Measurements from ENCODE around the gene GNAS-AS1.

The GNAS-AS1 gene

GRCh38 chr20:58850693-58851174 lies at the start of gene GNAS-AS1:
Gene GNAS-AS1, minus strand, starts transcription at chr20:58850902.
- H3K4me3 ChIP-seq (ENCODE audit: low read length), result no peak within 1 kb of the TSS
- H3K27me3 ChIP-seq (ENCODE audit: control insufficient read depth, insufficient read depth, low read length), result peaks cover 30% of the 10 kb centered on the region
- H3K36me3 ChIP-seq (ENCODE audit: control insufficient read depth, low read depth, low read length), result no peaks in the 10 kb centered on the region
- peaks cover 11% of the 10 kb centered on the region for H3K4me1 ChIP-seq (ENCODE audit: control insufficient read depth, low read depth, low read length)
- no peak within 1 kb of the TSS for H3K9ac ChIP-seq (ENCODE audit: low read length)
- no peaks in the 10 kb centered on the region for H3K9me3 ChIP-seq (ENCODE audit: control insufficient read depth, low read depth, low read length)
- H3K27ac ChIP-seq (ENCODE audit: low read length), result no peak within 1 kb of the TSS

- peaks cover 62% of the 10 kb centered on the region for H3K4me1 ChIP-seq (ENCODE audit: control insufficient read depth, low read depth, low read length)
- peak overlapping the region; percentile 10 for H3K4me3 ChIP-seq (ENCODE audit: low read length)
These were observed 49.7 kb upstream of the GNAS-AS1 start for GRCh38 chr20:58900397-58900796.

GRCh38 chr20:58899512-58899911 lies 48.8 kb upstream of the GNAS-AS1 start:
- Histone ChIP-seq H3K27ac (ENCODE audit: low read length) (no peak overlapping the region), H3K9ac (ENCODE audit: low read length) (no peak overlapping the region), H3K9me3 (ENCODE audit: control insufficient read depth, low read depth, low read length) (no peaks in the 10 kb centered on the region), H3K36me3 (ENCODE audit: control insufficient read depth, low read depth, low read length) (peaks cover 54% of the 10 kb centered on the region), H3K4me3 (ENCODE audit: low read length) (no peak overlapping the region), H3K4me1 (ENCODE audit: control insufficient read depth, low read depth, low read length) (peaks cover 71% of the 10 kb centered on the region), H3K27me3 (ENCODE audit: control insufficient read depth, insufficient read depth, low read length) (no peaks in the 10 kb centered on the region)

More at GRCh38 chr20:58900397-58900796, 49.7 kb upstream of the GNAS-AS1 start:
- no peak overlapping the region for H3K27ac ChIP-seq (ENCODE audit: low read length)
- no peaks in the 10 kb centered on the region for H3K9me3 ChIP-seq (ENCODE audit: control insufficient read depth, low read depth, low read length)
- H3K9ac ChIP-seq (ENCODE audit: low read length), result no peak overlapping the region
- H3K36me3 ChIP-seq (ENCODE audit: control insufficient read depth, low read depth, low read length), result peaks cover 63% of the 10 kb centered on the region
- no peaks in the 10 kb centered on the region for H3K27me3 ChIP-seq (ENCODE audit: control insufficient read depth, insufficient read depth, low read length)

- peaks cover 78% of the 10 kb centered on the region for H3K4me1 ChIP-seq (ENCODE audit: control insufficient read depth, low read depth, low read length)
These were observed 48.1 kb upstream of the GNAS-AS1 start for GRCh38 chr20:58898629-58899408.

GRCh38 chr20:58897488-58897887 lies 46.8 kb upstream of the GNAS-AS1 start:
- Histone ChIP-seq H3K9ac (ENCODE audit: low read length) (no peak overlapping the region), H3K27me3 (ENCODE audit: control insufficient read depth, insufficient read depth, low read length) (no peaks in the 10 kb centered on the region), H3K4me3 (ENCODE audit: low read length) (peak overlapping the region; percentile 16), H3K27ac (ENCODE audit: low read length) (no peak overlapping the region), H3K9me3 (ENCODE audit: control insufficient read depth, low read depth, low read length) (no peaks in the 10 kb centered on the region), H3K4me1 (ENCODE audit: control insufficient read depth, low read depth, low read length) (peaks cover 85% of the 10 kb centered on the region), H3K36me3 (ENCODE audit: control insufficient read depth, low read depth, low read length) (peaks cover 37% of the 10 kb centered on the region)

More at GRCh38 chr20:58898629-58899408, 48.1 kb upstream of the GNAS-AS1 start:
- H3K27me3 ChIP-seq (ENCODE audit: control insufficient read depth, insufficient read depth, low read length), result no peaks in the 10 kb centered on the region
- H3K9ac ChIP-seq (ENCODE audit: low read length), result no peak overlapping the region
- peaks cover 48% of the 10 kb centered on the region for H3K36me3 ChIP-seq (ENCODE audit: control insufficient read depth, low read depth, low read length)
- H3K4me3 ChIP-seq (ENCODE audit: low read length), result no peak overlapping the region
- H3K9me3 ChIP-seq (ENCODE audit: control insufficient read depth, low read depth, low read length), result no peaks in the 10 kb centered on the region
- no peak overlapping the region for H3K27ac ChIP-seq (ENCODE audit: low read length)

- Histone ChIP-seq H3K36me3 (ENCODE audit: control insufficient read depth, low read depth, low read length) (peaks cover 37% of the 10 kb centered on the region), H3K27ac (ENCODE audit: low read length) (no peak overlapping the region), H3K9me3 (ENCODE audit: control insufficient read depth, low read depth, low read length) (no peaks in the 10 kb centered on the region), H3K9ac (ENCODE audit: low read length) (no peak overlapping the region), H3K4me3 (ENCODE audit: low read length) (no peak overlapping the region), H3K4me1 (ENCODE audit: control insufficient read depth, low read depth, low read length) (peaks cover 85% of the 10 kb centered on the region), H3K27me3 (ENCODE audit: control insufficient read depth, insufficient read depth, low read length) (no peaks in the 10 kb centered on the region)
These were observed 46.1 kb upstream of the GNAS-AS1 start for GRCh38 chr20:58896820-58897219.

GRCh38 chr20:58895448-58896180 lies 44.9 kb upstream of the GNAS-AS1 start:
- Histone ChIP-seq H3K36me3 (ENCODE audit: control insufficient read depth, low read depth, low read length) (peaks cover 31% of the 10 kb centered on the region), H3K27ac (ENCODE audit: low read length) (peak overlapping the region; percentile 69), H3K4me1 (ENCODE audit: control insufficient read depth, low read depth, low read length) (peaks cover 75% of the 10 kb centered on the region), H3K27me3 (ENCODE audit: control insufficient read depth, insufficient read depth, low read length) (no peaks in the 10 kb centered on the region), H3K9me3 (ENCODE audit: control insufficient read depth, low read depth, low read length) (no peaks in the 10 kb centered on the region), H3K4me3 (ENCODE audit: low read length) (peak overlapping the region; percentile 90), H3K9ac (ENCODE audit: low read length) (peak overlapping the region; percentile 31)

GRCh38 chr20:58894652-58895447 lies 44.1 kb upstream of the GNAS-AS1 start:
- no peaks in the 10 kb centered on the region for H3K9me3 ChIP-seq (ENCODE audit: control insufficient read depth, low read depth, low read length)
- peaks cover 67% of the 10 kb centered on the region for H3K4me1 ChIP-seq (ENCODE audit: control insufficient read depth, low read depth, low read length)
- peak overlapping the region; percentile 90 for H3K4me3 ChIP-seq (ENCODE audit: low read length)
- H3K27ac ChIP-seq (ENCODE audit: low read length), result peak overlapping the region; percentile 69
- H3K36me3 ChIP-seq (ENCODE audit: control insufficient read depth, low read depth, low read length), result peaks cover 31% of the 10 kb centered on the region
- no peaks in the 10 kb centered on the region for H3K27me3 ChIP-seq (ENCODE audit: control insufficient read depth, insufficient read depth, low read length)
- H3K9ac ChIP-seq (ENCODE audit: low read length), result peak overlapping the region; percentile 31

- no peaks in the 10 kb centered on the region for H3K9me3 ChIP-seq (ENCODE audit: control insufficient read depth, low read depth, low read length)
- H3K36me3 ChIP-seq (ENCODE audit: control insufficient read depth, low read depth, low read length), result peaks cover 20% of the 10 kb centered on the region
- H3K27me3 ChIP-seq (ENCODE audit: control insufficient read depth, insufficient read depth, low read length), result no peaks in the 10 kb centered on the region
- peak overlapping the region; percentile 90 for H3K4me3 ChIP-seq (ENCODE audit: low read length)
- peaks cover 54% of the 10 kb centered on the region for H3K4me1 ChIP-seq (ENCODE audit: control insufficient read depth, low read depth, low read length)
- H3K27ac ChIP-seq (ENCODE audit: low read length), result no peak overlapping the region
- H3K9ac ChIP-seq (ENCODE audit: low read length), result peak overlapping the region; percentile 93
These were observed 42.8 kb upstream of the GNAS-AS1 start for GRCh38 chr20:58893355-58894120.

- Histone ChIP-seq H3K4me3 (ENCODE audit: low read length) (peak overlapping the region; percentile 90), H3K9me3 (ENCODE audit: control insufficient read depth, low read depth, low read length) (no peaks in the 10 kb centered on the region), H3K27ac (ENCODE audit: low read length) (no peak overlapping the region), H3K9ac (ENCODE audit: low read length) (peak overlapping the region; percentile 93), H3K4me1 (ENCODE audit: control insufficient read depth, low read depth, low read length) (peaks cover 48% of the 10 kb centered on the region), H3K27me3 (ENCODE audit: control insufficient read depth, insufficient read depth, low read length) (no peaks in the 10 kb centered on the region), H3K36me3 (ENCODE audit: control insufficient read depth, low read depth, low read length) (peaks cover 17% of the 10 kb centered on the region)
These were observed 42.2 kb upstream of the GNAS-AS1 start for GRCh38 chr20:58892932-58893224.

Measured in iPS-18a (cell line).